HCT116 (cell line): ENCODE measurements around the gene OR9Q2. TPM values are rescaled to one million over a fixed set of nuclear protein-coding genes. Genes with fewer than 3 reads are reported as not detected.

Experiments
- ATAC-seq: fragments of 200-7000 bp; cut with Tn5 transposase; 2 replicates; pipeline ENCODE4 v1.9.1; 2020; ENCODE audit warnings: mild to moderate bottlenecking, moderate library complexity
- BruUV-seq: library from RNA; stranded (reverse); fragments of 400-500 nt; replicated peaks from 2 replicates; lab custom pipeline; 2021; lab: Mats Ljungman, UMichigan
- CTCF ChIA-PET: fragments of 300-600 bp; sonication (Branson Sonifier 250); formaldehyde crosslinking; loops from one replicate; lab custom pipeline; 2021; ENCODE audit warnings: antibody characterized with exemption; lab: Charles Lee
- POLR2A ChIA-PET: fragments of 300-600, 350-600 bp; sonication (Branson Sonifier 250); formaldehyde crosslinking; loops from one replicate; lab custom pipeline; 2021; ENCODE audit warnings: antibody characterized with exemption; lab: Charles Lee
- RAD21 ChIA-PET, 2 experiments: fragments of 300-600 bp; sonication (Branson Sonifier 250); formaldehyde crosslinking; loops; one replicate each; lab custom pipeline; 2023; ENCODE audit warnings: low total read pairs in 2 of 2; ENCODE audit not compliant: uncharacterized antibody in 2 of 2, unreplicated experiment in 2 of 2, low non-redundant PET in 1 of 2; lab: Charles Lee
- DNase-seq: peaks from one replicate; pipeline ENCODE4 v3.0.0-alpha.2; 2010; ENCODE audit warnings: low read depth, low spot score
- H2AFZ ChIP-seq: fragments of 200-600 bp; shearing (Covaris generic), sonication (generic); 2 replicates; pipeline ENCODE4 v1.6.1; 2017; ENCODE audit warnings: low read depth, mixed run types, mixed read lengths, antibody characterized with exemption, low read length; ENCODE audit not compliant: poor library complexity, severe bottlenecking
- H3K27ac ChIP-seq: 2 replicates; pipeline ENCODE4 v1.5.1; 2012; ENCODE audit warnings: low read depth, low read length
- H3K27me3 ChIP-seq: fragments of 200-600 bp; sonication (generic); 2 replicates; pipeline ENCODE4 v1.6.1; 2016; ENCODE audit warnings: mixed run types, low read length, mixed read lengths; ENCODE audit not compliant: insufficient read depth
- H3K36me3 ChIP-seq, 2 experiments: fragments of 200-500 bp in 1 of 2; fragments of 200-600 bp in 1 of 2; sonication (Bioruptor generic) in 1 of 2; sonication (generic) in 1 of 2; 2 replicates each; pipeline versions ENCODE4 v1.5.1 to v1.6.1; 2014 to 2016; ENCODE audit warnings: low read length in 2 of 2, inconsistent platforms in 1 of 2, mixed read lengths in 1 of 2, mixed run types in 1 of 2; ENCODE audit not compliant: insufficient read depth in 2 of 2, control insufficient read depth in 1 of 2
- H3K4me1 ChIP-seq, 2 experiments: fragments of 200-600 bp in 1 of 2; sonication (generic) in 1 of 2; 2 replicates each; pipeline versions ENCODE4 v1.5.1 to v1.6.1; 2012 to 2017; ENCODE audit warnings: low read length in 2 of 2, inconsistent platforms in 1 of 2, mild to moderate bottlenecking in 1 of 2, mixed read lengths in 1 of 2, mixed run types in 1 of 2, moderate library complexity in 1 of 2; ENCODE audit not compliant: insufficient read depth in 2 of 2, control insufficient read depth in 1 of 2
- H3K4me2 ChIP-seq: fragments of 200-600 bp; sonication (generic); 2 replicates; pipeline ENCODE4 v1.6.1; 2017; ENCODE audit warnings: mixed run types, low read length, mixed read lengths
- H3K4me3 ChIP-seq, 2 experiments: fragments of 200-600 bp in 1 of 2; sonication (generic) in 1 of 2; replicated peaks in 1 of 2; 2 replicates each; pipeline ENCODE4 v1.5.1; 2011 to 2016; ENCODE audit warnings: low read length in 2 of 2, control low read depth in 1 of 2, low read depth in 1 of 2, mild to moderate bottlenecking in 1 of 2, mixed read lengths in 1 of 2, mixed run types in 1 of 2
- H3K79me2 ChIP-seq: fragments of 200-600 bp; sonication (generic); 2 replicates; pipeline ENCODE4 v1.6.1; 2017; ENCODE audit warnings: mild to moderate bottlenecking, mixed run types, low read length, moderate library complexity, mixed read lengths; ENCODE audit not compliant: insufficient read depth
- H3K9ac ChIP-seq: fragments of 200-600 bp; sonication (generic); 2 replicates; pipeline ENCODE4 v1.6.1; 2016; ENCODE audit warnings: low read length, mixed read lengths
- H3K9me2 ChIP-seq: fragments of 200-600 bp; sonication (generic), shearing (Covaris generic); 2 replicates; pipeline ENCODE4 v1.6.1; 2017; ENCODE audit warnings: mixed run types, mild to moderate bottlenecking, moderate library complexity; ENCODE audit not compliant: insufficient read depth
- H3K9me3 ChIP-seq, 2 experiments: fragments of 200-500 bp in 1 of 2; fragments of 200-600 bp in 1 of 2; sonication (Bioruptor generic) in 1 of 2; sonication (generic) in 1 of 2; 2 replicates each; pipeline ENCODE4 v1.6.1; 2014 to 2017; ENCODE audit warnings: low read length in 2 of 2, mixed read lengths in 2 of 2, inconsistent platforms in 1 of 2, low read depth in 1 of 2, mild to moderate bottlenecking in 1 of 2, mixed run types in 1 of 2, moderate library complexity in 1 of 2; ENCODE audit not compliant: control insufficient read depth in 1 of 2, insufficient read depth in 1 of 2
- H4K20me1 ChIP-seq: fragments of 200-600 bp; sonication (generic), shearing (Covaris generic); 2 replicates; pipeline ENCODE4 v1.6.1; 2017; ENCODE audit warnings: mixed run types, mild to moderate bottlenecking, moderate library complexity; ENCODE audit not compliant: insufficient read depth
- ATF3 ChIP-seq: IDR thresholded peaks from 2 replicates; pipeline ENCODE4 v1.6.1; 2012
- CBX3 ChIP-seq: IDR thresholded peaks from 2 replicates; pipeline ENCODE4 v1.6.1; 2012; ENCODE audit warnings: low read depth
- CEBPB ChIP-seq: IDR thresholded peaks from 2 replicates; pipeline ENCODE4 v1.6.1; 2012; ENCODE audit warnings: low read depth
- CTCF ChIP-seq, 3 experiments: fragments of 200-600 bp in 1 of 3; sonication (generic) in 1 of 3; IDR thresholded peaks in 2 of 3; conservative IDR thresholded peaks in 1 of 3; 2 replicates each; pipeline ENCODE4 v1.5.1; 2012 to 2017; ENCODE audit warnings: low read depth in 2 of 3, low read length in 2 of 3, antibody characterized with exemption in 1 of 3, borderline replicate concordance in 1 of 3, control low read depth in 1 of 3, mild to moderate bottlenecking in 1 of 3, mixed read lengths in 1 of 3, mixed run types in 1 of 3, moderate library complexity in 1 of 3; ENCODE audit not compliant: insufficient read depth in 1 of 3
- EGR1 ChIP-seq: IDR thresholded peaks from 2 replicates; pipeline ENCODE4 v1.6.1; 2012; ENCODE audit warnings: low read depth
- ELF1 ChIP-seq: IDR thresholded peaks from 2 replicates; pipeline ENCODE4 v1.6.1; 2012; ENCODE audit warnings: low read depth, borderline replicate concordance
- EZH2 ChIP-seq: fragments of 200-600 bp; sonication (generic); IDR thresholded peaks from 2 replicates; pipeline ENCODE4 v1.6.1; 2017; ENCODE audit warnings: antibody characterized with exemption, mixed run types
- EZH2phosphoT487 ChIP-seq: fragments of 200-600 bp; IDR thresholded peaks from 2 replicates; pipeline ENCODE4 v1.6.1; 2018; ENCODE audit warnings: antibody characterized with exemption, borderline replicate concordance
- FOSL1 ChIP-seq: IDR thresholded peaks from 2 replicates; pipeline ENCODE4 v1.6.1; 2012; ENCODE audit warnings: low read depth
- JUND ChIP-seq: IDR thresholded peaks from 2 replicates; pipeline ENCODE4 v1.6.1; 2012
- POLR2A ChIP-seq: IDR thresholded peaks from 2 replicates; pipeline ENCODE4 v1.7.0; 2011; ENCODE audit warnings: borderline replicate concordance; ENCODE audit not compliant: insufficient read depth, insufficient read length; ENCODE audit errors: extremely low read depth
- POLR2AphosphoS5 ChIP-seq: IDR thresholded peaks from 2 replicates; pipeline ENCODE4 v1.6.1; 2011; ENCODE audit warnings: mild to moderate bottlenecking, low read depth, low read length, moderate library complexity
- SIN3A ChIP-seq: IDR thresholded peaks from 2 replicates; pipeline ENCODE4 v1.6.1; 2012; ENCODE audit warnings: low read depth
- SP1 ChIP-seq: IDR thresholded peaks from 2 replicates; pipeline ENCODE4 v1.6.1; 2012; ENCODE audit warnings: low read depth
- SRF ChIP-seq: IDR thresholded peaks from 2 replicates; pipeline ENCODE4 v1.6.1; 2012; ENCODE audit warnings: low read depth
- TCF7L2 ChIP-seq: IDR thresholded peaks from 2 replicates; pipeline ENCODE4 v1.7.0; 2011; ENCODE audit warnings: borderline replicate concordance, inconsistent platforms; ENCODE audit not compliant: insufficient read depth, insufficient read length; ENCODE audit errors: extremely low read depth
- YY1 ChIP-seq: IDR thresholded peaks from 2 replicates; pipeline ENCODE4 v1.6.1; 2011; ENCODE audit warnings: low read length, low read depth, moderate library complexity, mild to moderate bottlenecking; ENCODE audit not compliant: insufficient replicate concordance; ENCODE audit errors: extremely low read depth
- ZBTB33 ChIP-seq: IDR thresholded peaks from 2 replicates; pipeline ENCODE4 v1.6.1; 2011; ENCODE audit warnings: mild to moderate bottlenecking, low read length, moderate library complexity; ENCODE audit not compliant: insufficient replicate concordance; ENCODE audit errors: extremely low read depth
- ZNF274 ChIP-seq: fragments of 200-500 bp; sonication (Bioruptor generic); IDR thresholded peaks from 2 replicates; pipeline ENCODE4 v1.6.1; 2014; ENCODE audit warnings: mild to moderate bottlenecking, low read depth, low read length, inconsistent platforms
- intact Hi-C: fragments of 100-400 bp; cut with micrococcal nuclease; formaldehyde crosslinking; loops from 2 replicates; pipeline ENCODE4 v1.10.0; 2022
- total RNA-seq: library from RNA; stranded (reverse); gene quantifications from one replicate; pipeline ENCODE4 v1.2.1, GENCODE V29; 2021; ENCODE audit not compliant: unreplicated experiment

OR9Q2 gene
- total RNA-seq, 1 experiment from 2014 or later = not detected

DNA sequence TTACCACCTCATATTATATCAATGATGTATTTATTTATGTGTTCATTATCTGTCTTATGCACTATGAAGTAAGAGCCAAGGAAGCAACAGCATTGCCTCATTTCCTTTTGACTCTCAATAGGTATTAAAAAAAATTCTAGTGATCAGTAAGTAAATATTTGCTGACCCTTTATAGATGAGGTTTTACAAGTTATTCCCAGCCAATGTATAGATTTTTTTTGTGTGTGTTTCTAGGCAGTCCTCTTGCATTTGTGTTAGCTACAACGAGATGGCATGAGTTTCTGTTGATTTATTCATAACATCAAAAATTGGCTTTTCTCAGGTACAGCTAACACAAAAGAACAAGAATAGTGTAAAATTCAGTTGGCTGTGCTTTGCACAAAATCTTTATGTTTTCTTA lies 10.4 kb downstream of the OR9Q2 start:
- H3K79me2 ChIP-seq = no peaks in the 10 kb centered on the region
- H3K4me3 ChIP-seq = no peak overlapping the region
- no peaks in the 10 kb centered on the region for H3K9me2 ChIP-seq
- ChIA-PET RAD21 (no interaction called here), CTCF (no interaction called here), POLR2A (no interaction called here)
- no peaks in the 10 kb centered on the region for H3K36me3 ChIP-seq
- H2AFZ ChIP-seq = no peak overlapping the region
- no peaks in the 10 kb centered on the region for H3K4me1 ChIP-seq
- no peak for ATAC-seq
- H3K4me2 ChIP-seq = no peak overlapping the region
- BruUV-seq = no TSS peak
- H3K27ac ChIP-seq = no peak overlapping the region
- no peak overlapping the region for H3K9ac ChIP-seq
- intact Hi-C loops = no loop called here
- DNase-seq = no peak
- TF ChIP-seq CEBPB = no peak
- H4K20me1 ChIP-seq = no peaks in the 10 kb centered on the region
- no peaks in the 10 kb centered on the region for H3K27me3 ChIP-seq
- H3K9me3 ChIP-seq = no peaks in the 10 kb centered on the region

DNA sequence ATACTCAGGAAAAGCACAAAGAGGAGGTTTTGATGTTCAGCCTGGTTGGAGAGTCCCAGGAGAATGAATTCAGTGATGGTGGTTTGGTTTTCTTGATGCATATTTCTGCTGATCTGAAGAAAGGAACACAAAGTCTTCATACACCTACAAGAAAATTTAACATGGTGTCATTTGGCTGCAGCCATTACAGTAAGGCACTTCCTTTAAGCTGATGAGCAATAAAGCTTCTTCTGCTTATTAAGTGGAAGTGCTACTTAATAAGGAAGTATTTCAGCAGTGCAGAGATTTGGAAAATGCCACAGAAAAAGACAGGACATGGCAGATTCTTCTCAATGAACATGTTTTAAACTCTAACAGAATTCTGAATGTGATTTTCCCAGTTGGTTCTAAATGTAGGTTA lies 15.2 kb downstream of the OR9Q2 start, which contains the start of gene OR1S2:
Gene OR1S2, minus strand, starts transcription at position 101 of the 400 bp plus-strand sequence. Its CDS starts 0 bp downstream, at position 101.
- H3K4me2 ChIP-seq = no peak within 1 kb of the TSS
- TF ChIP-seq ELF1 (no peak), CBX3 (no peak), SRF (no peak), SIN3A (no peak), YY1 (no peak), TCF7L2 (no peak), EZH2 (no peak), ZBTB33 (no peak), FOSL1 (no peak), JUND (no peak), POLR2A (no peak), ZNF274 (no peak), CTCF (IDR thresholded peaks at IDR 0.05 in 2 of 3, conservative IDR thresholded peaks at IDR 0.05 in 1 of 3; ENCODE audit: borderline replicate concordance in 1 of 3, insufficient read depth in 1 of 3, low read depth in 2 of 3, low read length in 2 of 3) (no peak), SP1 (no peak), EZH2phosphoT487 (no peak), ATF3 (no peak), EGR1 (no peak), POLR2AphosphoS5 (no peak), CEBPB (no peak)

More for the DNA sequence above, 15.2 kb downstream of the OR9Q2 start, which contains the start of gene OR1S2:
- no peaks in the 10 kb centered on the region for H3K9me2 ChIP-seq
- H3K79me2 ChIP-seq = no peaks in the 10 kb centered on the region
- H4K20me1 ChIP-seq = no peaks in the 10 kb centered on the region
- RAD21 ChIA-PET = no interaction called here
- H3K27me3 ChIP-seq = no peaks in the 10 kb centered on the region
- CTCF ChIA-PET = no interaction called here
- H3K27ac ChIP-seq = no peak within 1 kb of the TSS
- BruUV-seq = no TSS peak
- H3K9me3 ChIP-seq = no peaks in the 10 kb centered on the region
- POLR2A ChIA-PET = no interaction called here
- H3K4me3 ChIP-seq = no peak within 1 kb of the TSS
- no peak for ATAC-seq
- DNase-seq = no peak
- H3K36me3 ChIP-seq = no peaks in the 10 kb centered on the region
- intact Hi-C loops = no loop called here
- H3K4me1 ChIP-seq = no peaks in the 10 kb centered on the region
- no peak within 1 kb of the TSS for H3K9ac ChIP-seq
- H2AFZ ChIP-seq = no peak within 1 kb of the TSS
